OCI-M1 (cell line): ENCODE results near the gene SERPINC1.
"Not testable (repeated sequence)": the region's sequence is repeated elsewhere in the genome, so short reads cannot be mapped to it uniquely, and the experiment has no call there.

ENCODE experiments used
- DNase-seq: peaks from one replicate; lab custom pipeline; 2025; lab: John Stamatoyannopoulos, UW

The SERPINC1 gene

GRCh38 chr1:173889885-173890284, 27.2 kb downstream of the SERPINC1 start:
- no peak for DNase-seq

GRCh38 chr1:173888749-173889148, 28.4 kb downstream of the SERPINC1 start:
- DNase-seq: no peak

- no peak for DNase-seq
Measured at GRCh38 chr1:173887627-173888026, 29.5 kb downstream of the SERPINC1 start.

GRCh38 chr1:173886746-173887611, 30.1 kb downstream of the SERPINC1 start:
- no peak for DNase-seq

DNA sequence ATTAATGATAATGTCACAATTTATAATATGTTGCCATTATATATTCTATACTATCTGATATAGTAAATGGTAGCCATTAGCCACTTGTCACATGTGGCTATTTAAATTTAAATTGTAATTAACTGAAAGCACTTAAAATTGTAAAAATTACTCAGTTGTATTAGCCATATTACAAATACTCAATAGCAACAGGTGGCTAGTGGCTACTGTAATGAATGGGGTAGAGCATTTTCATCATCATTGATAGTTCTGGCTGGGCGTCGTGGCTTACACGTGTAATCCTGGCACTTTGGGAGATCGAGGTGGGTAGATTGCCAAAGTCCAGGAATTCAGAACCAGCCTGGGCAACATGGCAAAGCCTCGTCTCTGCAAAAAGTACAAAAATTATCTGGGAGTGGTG, 32.4 kb downstream of the SERPINC1 start:
- DNase-seq: no peak

DNA sequence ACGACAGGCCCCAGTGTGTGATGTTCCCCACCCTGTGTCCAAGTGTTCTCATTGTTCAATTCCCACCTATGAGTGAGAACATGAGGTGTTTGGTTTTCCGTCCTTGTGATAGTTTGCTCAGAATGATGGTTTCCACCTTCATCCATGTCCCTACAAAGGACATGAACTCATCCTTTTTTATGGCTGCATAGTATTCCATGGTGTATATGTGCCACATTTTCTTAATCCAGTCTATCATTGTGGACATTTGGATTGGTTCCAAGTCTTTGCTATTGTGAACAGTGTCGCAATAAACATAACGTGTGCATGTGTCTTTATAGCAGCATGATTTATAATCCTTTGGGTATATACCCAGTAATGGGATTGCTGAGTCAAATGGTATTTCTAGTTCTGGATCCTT, 36.0 kb downstream of the SERPINC1 start:
- DNase-seq: not testable (repeated sequence)

DNA sequence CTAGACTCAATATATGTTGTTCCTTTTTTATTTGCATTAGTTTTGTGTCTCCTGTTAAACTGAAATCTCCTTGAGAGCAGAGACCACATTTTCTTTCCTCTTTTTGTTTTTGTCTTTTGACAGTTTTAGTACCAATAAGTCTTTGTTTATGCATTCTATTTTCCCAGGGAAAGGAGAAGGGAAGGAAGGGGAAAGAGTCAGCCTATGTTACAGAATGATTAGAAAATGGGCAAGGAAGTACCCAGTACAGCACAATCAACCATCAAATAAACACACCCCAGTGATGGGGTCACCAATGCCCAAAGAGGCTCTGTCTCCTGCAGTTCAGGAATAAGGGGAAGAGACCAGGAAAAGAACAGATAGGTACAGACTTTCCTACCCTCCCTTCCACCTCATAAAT, 38.9 kb downstream of the SERPINC1 start:
- DNase-seq: no peak

- no peak for DNase-seq
Measured at GRCh38 chr1:173876732-173877131, 40.4 kb downstream of the SERPINC1 start.

DNA sequence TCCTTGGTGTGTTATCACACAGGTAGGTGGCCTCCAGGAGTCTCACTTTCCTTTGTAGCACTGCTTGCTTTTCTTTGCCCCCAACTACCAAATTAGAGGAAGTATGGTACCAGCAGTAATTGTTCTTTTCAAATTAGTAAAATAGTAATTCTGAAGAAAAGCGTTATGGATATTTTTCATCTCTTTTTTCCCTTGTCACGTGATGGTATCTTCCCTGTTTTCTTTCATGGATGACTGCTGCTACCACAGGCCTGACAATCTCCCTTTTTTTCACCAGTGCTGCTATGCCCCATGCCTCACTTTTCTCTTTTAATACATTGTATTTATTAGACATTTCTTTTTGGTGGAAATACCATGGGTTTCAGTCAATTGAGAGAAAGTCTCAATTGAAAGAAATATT, 45.6 kb downstream of the SERPINC1 start:
- DNase-seq: no peak

GRCh38 chr1:173871091-173871490, 46.0 kb downstream of the SERPINC1 start:
- DNase-seq: no peak

GRCh38 chr1:173870252-173871075, 46.7 kb downstream of the SERPINC1 start:
- peak; percentile 56 for DNase-seq

DNA sequence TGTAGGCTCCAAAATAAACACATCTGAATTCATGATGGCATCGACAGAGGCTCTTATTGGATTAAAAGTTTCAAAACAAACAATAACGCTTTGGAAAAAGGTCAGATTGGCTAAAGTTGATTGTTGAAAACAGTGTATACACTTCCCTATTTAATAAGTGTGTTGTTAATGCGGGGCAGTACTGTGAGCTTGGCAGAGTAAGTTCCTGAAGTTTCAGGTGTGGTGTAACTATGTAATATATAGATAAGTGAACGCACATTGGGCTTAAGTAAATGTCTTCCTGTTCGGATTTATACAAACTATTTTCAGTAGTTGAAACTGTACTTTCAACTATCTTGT, 48.1 kb downstream of the SERPINC1 start:
- DNase-seq: no peak

DNA sequence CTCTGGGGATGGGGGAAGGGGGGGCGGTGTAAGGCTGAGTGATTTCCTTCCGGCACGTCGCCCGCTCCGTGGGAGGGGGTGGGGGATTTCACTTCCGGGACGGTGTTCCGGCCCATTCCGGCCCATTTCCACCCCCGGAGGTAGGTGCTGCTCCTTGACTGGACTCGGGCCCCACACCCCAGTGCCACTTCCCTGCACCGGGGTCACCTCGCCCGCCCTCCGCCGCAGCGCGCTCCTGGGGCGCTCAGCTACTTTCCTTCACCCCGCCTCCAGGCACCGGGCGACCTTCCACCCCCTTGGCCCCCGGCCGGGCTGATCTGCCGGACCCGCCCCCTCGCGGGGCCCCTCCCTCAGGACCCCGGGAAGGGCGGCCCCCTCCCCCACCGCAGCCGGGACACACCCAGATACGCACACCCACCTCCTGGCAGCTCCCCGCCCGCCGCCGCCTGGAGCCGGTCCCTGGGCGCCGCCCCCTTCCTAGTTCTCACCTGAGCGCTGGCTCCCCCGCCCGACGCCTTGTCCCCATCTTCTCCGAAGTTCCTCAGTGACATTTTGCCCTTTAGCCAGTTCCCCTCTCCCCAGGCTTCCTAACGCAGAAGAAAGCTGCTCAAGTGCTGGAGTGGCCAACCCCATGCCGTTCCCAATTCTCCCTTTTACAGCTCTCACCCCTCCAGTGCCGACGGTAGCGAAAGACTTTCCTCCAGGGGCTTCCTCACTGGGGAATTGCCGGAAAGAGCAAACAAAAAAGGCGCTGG, 48.7 kb downstream of the SERPINC1 start, which contains the start of gene ZBTB37:
TSS of gene ZBTB37 (plus strand) at position 115 of the 755 bp plus-strand sequence. CDS start 1,846 bp downstream, outside the sequence.
- DNase-seq: peak; percentile 97

- peak; percentile 100 for DNase-seq
Measured at GRCh38 chr1:173867753-173868265, 49.3 kb downstream of the SERPINC1 start, which contains the start of gene GAS5. Gene GAS5 (minus strand): TSS chr1:173867989.

DNA sequence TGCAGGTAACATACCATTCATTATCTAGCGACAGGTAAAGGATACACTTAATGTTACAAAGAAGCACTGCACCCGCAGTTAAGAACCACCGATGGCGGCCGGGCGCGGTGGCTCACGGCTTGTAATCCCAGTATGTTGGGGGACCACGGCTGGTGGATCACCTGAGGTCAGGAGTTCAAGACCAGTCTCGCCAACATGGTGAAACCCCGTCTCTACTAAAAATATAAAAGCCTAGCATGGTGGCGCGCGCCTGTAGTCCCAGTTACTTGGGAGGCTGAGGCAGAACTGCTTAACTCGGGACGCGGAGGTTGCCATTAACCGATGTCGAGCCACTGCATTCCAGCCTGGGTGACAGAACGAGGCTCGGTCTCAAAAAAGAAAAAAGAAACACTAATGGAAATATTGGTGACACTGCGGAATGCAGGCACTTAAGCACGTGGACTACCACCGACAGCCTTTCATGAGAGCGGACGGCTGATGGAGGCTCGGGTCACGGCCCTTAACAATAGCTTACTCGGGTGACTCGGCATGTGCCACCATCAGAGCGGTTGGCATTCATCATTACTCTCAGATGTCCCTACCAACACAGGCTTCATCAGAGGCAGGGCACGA, 49.9 kb downstream of the SERPINC1 start:
- DNase-seq: no peak

- DNase-seq: peak; percentile 24
Measured at GRCh38 chr1:173866413-173867115, 50.6 kb downstream of the SERPINC1 start.

- DNase-seq: no peak
Measured at GRCh38 chr1:173865468-173866164, 51.5 kb downstream of the SERPINC1 start.

DNA sequence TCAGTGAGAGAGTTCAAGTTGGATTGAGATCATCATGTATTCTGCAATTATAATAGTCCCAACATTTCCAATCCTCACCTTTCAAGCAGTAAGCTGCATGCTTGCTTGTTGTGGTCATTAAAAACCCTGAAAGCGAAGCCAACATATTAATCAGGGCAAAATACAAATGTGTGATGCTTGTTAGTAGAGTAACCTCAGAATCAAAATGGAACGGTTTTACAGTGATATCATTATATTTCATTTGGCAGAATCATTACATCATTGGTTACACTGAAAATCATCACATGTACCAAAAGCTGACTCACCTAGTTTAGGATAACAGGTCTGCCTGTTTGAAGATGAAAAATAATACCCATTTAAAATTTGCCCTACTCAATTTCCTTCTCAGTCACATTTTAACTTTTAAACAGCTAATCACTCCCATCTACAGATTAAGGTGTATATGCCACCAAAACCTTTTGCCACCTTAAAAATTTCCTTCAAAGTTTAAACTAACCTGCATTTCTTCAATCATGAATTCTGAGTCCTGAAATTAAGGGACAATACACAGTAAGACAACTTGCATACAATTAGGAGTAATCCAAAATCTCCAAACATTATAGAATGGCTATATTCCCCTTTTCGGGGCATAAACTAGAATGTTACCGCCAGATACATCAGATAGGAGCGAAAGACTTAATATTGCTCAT, 52.8 kb downstream of the SERPINC1 start:
- DNase-seq: no peak
